HCT116 (cell line): ENCODE results near the gene TENM3.

Experiments
- CTCF ChIP-seq, 3 experiments: fragments of 200-600 bp in 1 of 3; sonication (generic) in 1 of 3; IDR thresholded peaks in 2 of 3; conservative IDR thresholded peaks in 1 of 3; 2 replicates each; pipeline ENCODE4 v1.5.1; 2012 to 2017; ENCODE audit warnings: low read depth in 2 of 3, low read length in 2 of 3, antibody characterized with exemption in 1 of 3, borderline replicate concordance in 1 of 3, control low read depth in 1 of 3, mild to moderate bottlenecking in 1 of 3, mixed read lengths in 1 of 3, mixed run types in 1 of 3, moderate library complexity in 1 of 3; ENCODE audit not compliant: insufficient read depth in 1 of 3
- EGR1 ChIP-seq: IDR thresholded peaks from 2 replicates; pipeline ENCODE4 v1.6.1; 2012; ENCODE audit warnings: low read depth
- EZH2 ChIP-seq: fragments of 200-600 bp; sonication (generic); IDR thresholded peaks from 2 replicates; pipeline ENCODE4 v1.6.1; 2017; ENCODE audit warnings: antibody characterized with exemption, mixed run types
- EZH2phosphoT487 ChIP-seq: fragments of 200-600 bp; IDR thresholded peaks from 2 replicates; pipeline ENCODE4 v1.6.1; 2018; ENCODE audit warnings: antibody characterized with exemption, borderline replicate concordance
- FOSL1 ChIP-seq: IDR thresholded peaks from 2 replicates; pipeline ENCODE4 v1.6.1; 2012; ENCODE audit warnings: low read depth
- JUND ChIP-seq: IDR thresholded peaks from 2 replicates; pipeline ENCODE4 v1.6.1; 2012
- MAX ChIP-seq: IDR thresholded peaks from 2 replicates; pipeline ENCODE4 v1.6.1; 2012
- POLR2A ChIP-seq: IDR thresholded peaks from 2 replicates; pipeline ENCODE4 v1.7.0; 2011; ENCODE audit warnings: borderline replicate concordance; ENCODE audit not compliant: insufficient read depth, insufficient read length; ENCODE audit errors: extremely low read depth
- POLR2AphosphoS5 ChIP-seq: IDR thresholded peaks from 2 replicates; pipeline ENCODE4 v1.6.1; 2011; ENCODE audit warnings: mild to moderate bottlenecking, low read depth, low read length, moderate library complexity
- SIN3A ChIP-seq: IDR thresholded peaks from 2 replicates; pipeline ENCODE4 v1.6.1; 2012; ENCODE audit warnings: low read depth
- ZNF274 ChIP-seq: fragments of 200-500 bp; sonication (Bioruptor generic); IDR thresholded peaks from 2 replicates; pipeline ENCODE4 v1.6.1; 2014; ENCODE audit warnings: mild to moderate bottlenecking, low read depth, low read length, inconsistent platforms

DNA sequence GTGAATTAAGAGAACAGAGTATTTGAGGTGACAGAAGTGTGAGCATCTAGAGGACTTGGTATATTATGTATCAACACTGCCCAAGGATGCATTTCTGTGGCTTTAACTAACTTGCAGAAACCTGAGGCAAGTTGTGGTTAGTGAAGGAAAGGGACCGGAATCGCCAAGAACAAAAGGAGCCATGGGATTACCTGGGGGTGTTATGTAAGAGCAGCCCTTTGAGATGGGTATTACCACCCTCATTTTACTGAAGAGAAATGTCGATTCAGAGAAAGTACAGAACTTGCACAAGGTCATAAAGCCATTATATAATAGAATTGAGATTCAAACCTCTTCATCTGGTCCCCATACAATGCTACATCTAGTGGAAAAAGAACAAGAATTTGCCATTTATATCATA lies 14.3 kb downstream of the TENM3 start:
- no peak for TF ChIP-seq MAX
- TF ChIP-seq CTCF (IDR thresholded peaks at IDR 0.05 in 2 of 3, conservative IDR thresholded peaks at IDR 0.05 in 1 of 3; ENCODE audit: borderline replicate concordance in 1 of 3, insufficient read depth in 1 of 3, low read depth in 2 of 3, low read length in 2 of 3), result no peak
- no peak for TF ChIP-seq JUND
- TF ChIP-seq EZH2, result no peak
- TF ChIP-seq POLR2A, result no peak
- TF ChIP-seq EZH2phosphoT487, result no peak
- no peak for TF ChIP-seq EGR1
- no peak for TF ChIP-seq FOSL1
- TF ChIP-seq ZNF274, result no peak
- no peak for TF ChIP-seq POLR2AphosphoS5
- no peak for TF ChIP-seq SIN3A
